Fibroblast of pulmonary artery (primary cell): ENCODE data around the gene PADI3.
A peak's percentile ranks its signal among the peaks of the same experiment; 100 is the strongest.

Experiments
- DNase-seq: peaks from one replicate; pipeline ENCODE4 v3.0.0-alpha.2; 2010; ENCODE audit warnings: low read depth
- H3K4me3 ChIP-seq: replicated peaks from 2 replicates; pipeline ENCODE4 v1.5.1; 2011; ENCODE audit warnings: low read depth, mild to moderate bottlenecking, control low read depth, low read length, moderate library complexity
- CTCF ChIP-seq: IDR thresholded peaks from 2 replicates; pipeline ENCODE4 v1.5.1; 2011; ENCODE audit warnings: mild to moderate bottlenecking, control low read depth, low read length, inconsistent platforms; ENCODE audit errors: missing control alignments

Gene PADI3

GRCh38 chr1:17248781-17249180 is at the start of gene PADI3:
TSS of gene PADI3 (plus strand) at chr1:17249098. CDS start at chr1:17249138, 40 bp downstream.
- no peak within 1 kb of the TSS for H3K4me3 ChIP-seq
- DNase-seq: no peak
- TF ChIP-seq CTCF: no peak

GRCh38 chr1:17199267-17200044 is 49.4 kb upstream of the PADI3 start:
- no peak for TF ChIP-seq CTCF
- H3K4me3 ChIP-seq: no peak overlapping the region
- no peak for DNase-seq

- DNase-seq: peak; percentile 43
- TF ChIP-seq CTCF: no peak
- H3K4me3 ChIP-seq: no peak overlapping the region
These were observed 48.7 kb upstream of the PADI3 start for GRCh38 chr1:17200246-17200645.

- no peak for TF ChIP-seq CTCF
- no peak overlapping the region for H3K4me3 ChIP-seq
- no peak for DNase-seq
These were observed 48.1 kb upstream of the PADI3 start for GRCh38 chr1:17200756-17201155.

- no peak for TF ChIP-seq CTCF
- no peak for DNase-seq
These were observed 47.5 kb upstream of the PADI3 start for GRCh38 chr1:17201201-17202021.

GRCh38 chr1:17204546-17205440 is 44.1 kb upstream of the PADI3 start, which contains the start of gene PADI1:
TSS of gene PADI1 (plus strand) at chr1:17205128. CDS start at chr1:17205218, 90 bp downstream.
- DNase-seq: no peak
- H3K4me3 ChIP-seq: no peak within 1 kb of the TSS
- TF ChIP-seq CTCF: no peak

More at GRCh38 chr1:17201201-17202021, 47.5 kb upstream of the PADI3 start:
- H3K4me3 ChIP-seq: no peak overlapping the region
